ENCODE data around the gene ZCCHC17. TPM values are rescaled to one million over a fixed set of nuclear protein-coding genes. Genes with fewer than 3 reads are reported as not detected.
"Not testable (repeated sequence)": the region's sequence is repeated elsewhere in the genome, so short reads cannot be mapped to it uniquely, and the experiment has no call there.

ZCCHC17 gene
- total RNA-seq, 2 experiments from 2014 or later, result 7.3 to 7.6 TPM

- DNase-seq (no peak), ATAC-seq (ENCODE audit: poor library complexity) (no peak)
- H3K36me3 Mint-ChIP-seq (ENCODE audit: low read depth), result peaks cover 89% of the 10 kb centered on the region
- peaks cover 71% of the 10 kb centered on the region for H3K36me3 ChIP-seq (ENCODE audit: insufficient read depth, low read length)
- H3K27ac ChIP-seq (ENCODE audit: low read depth in 1 of 2, low read length in 2 of 2), result no peak overlapping the region
- CTCF ChIA-PET, result no interaction called here
- no peaks in the 10 kb centered on the region for H3K4me1 Mint-ChIP-seq (ENCODE audit: low read depth)
- H3K27me3 ChIP-seq (ENCODE audit: control insufficient read depth in 1 of 2, insufficient read depth in 2 of 2, low read length in 2 of 2), result no peaks in the 10 kb centered on the region
- intact Hi-C loops (cut with DNase I, micrococcal nuclease), result no loop called here
- H3K4me3 ChIP-seq (ENCODE audit: low read length), result no peak overlapping the region
- no peak overlapping the region for H3K4me3 Mint-ChIP-seq
- no peaks in the 10 kb centered on the region for H3K27me3 Mint-ChIP-seq
- POLR2A ChIA-PET, result interaction anchor here (0.7 kb wide), 1 partner anchor 10 kb away, joined by 3 read pairs; no protein-coding TSS in a partner anchor
- H3K9me3 Mint-ChIP-seq, result no peaks in the 10 kb centered on the region
- H3K4me1 ChIP-seq (ENCODE audit: insufficient read depth, low read length), result no peaks in the 10 kb centered on the region
- no peak overlapping the region for H3K27ac Mint-ChIP-seq
- no peaks in the 10 kb centered on the region for H3K9me3 ChIP-seq (ENCODE audit: control insufficient read depth in 1 of 2, insufficient read depth in 1 of 2, low read length in 2 of 2)
- TF ChIP-seq, protein P1, sequence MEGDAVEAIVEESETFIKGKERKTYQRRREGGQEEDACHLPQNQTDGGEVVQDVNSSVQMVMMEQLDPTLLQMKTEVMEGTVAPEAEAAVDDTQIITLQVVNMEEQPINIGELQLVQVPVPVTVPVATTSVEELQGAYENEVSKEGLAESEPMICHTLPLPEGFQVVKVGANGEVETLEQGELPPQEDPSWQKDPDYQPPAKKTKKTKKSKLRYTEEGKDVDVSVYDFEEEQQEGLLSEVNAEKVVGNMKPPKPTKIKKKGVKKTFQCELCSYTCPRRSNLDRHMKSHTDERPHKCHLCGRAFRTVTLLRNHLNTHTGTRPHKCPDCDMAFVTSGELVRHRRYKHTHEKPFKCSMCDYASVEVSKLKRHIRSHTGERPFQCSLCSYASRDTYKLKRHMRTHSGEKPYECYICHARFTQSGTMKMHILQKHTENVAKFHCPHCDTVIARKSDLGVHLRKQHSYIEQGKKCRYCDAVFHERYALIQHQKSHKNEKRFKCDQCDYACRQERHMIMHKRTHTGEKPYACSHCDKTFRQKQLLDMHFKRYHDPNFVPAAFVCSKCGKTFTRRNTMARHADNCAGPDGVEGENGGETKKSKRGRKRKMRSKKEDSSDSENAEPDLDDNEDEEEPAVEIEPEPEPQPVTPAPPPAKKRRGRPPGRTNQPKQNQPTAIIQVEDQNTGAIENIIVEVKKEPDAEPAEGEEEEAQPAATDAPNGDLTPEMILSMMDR (IDR thresholded peaks at IDR 0.05), result no peak
Observed at GRCh38 chr1:31266547-31266946, 30.3 kb upstream of the ZCCHC17 start.

DNA sequence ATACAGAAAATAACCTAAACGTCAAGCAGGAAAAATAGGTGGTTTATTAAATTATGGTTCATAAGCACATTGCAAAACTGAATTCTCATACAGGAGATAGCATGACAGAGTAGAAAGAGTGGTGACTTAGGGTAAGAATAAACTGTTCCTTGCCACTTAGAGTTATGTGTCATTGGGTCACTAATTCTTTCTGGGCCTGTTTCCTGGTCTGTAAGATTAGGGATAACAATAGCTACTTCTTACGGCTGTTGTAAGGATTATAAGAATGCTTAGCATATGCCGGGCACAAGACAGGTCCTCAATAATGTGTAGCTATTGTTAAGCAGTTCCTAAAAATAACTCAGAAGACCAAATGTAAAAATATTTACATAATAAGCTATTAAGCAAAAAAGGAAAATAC lies 24.5 kb upstream of the ZCCHC17 start:
- H3K4me3 ChIP-seq (ENCODE audit: low read length), result no peak overlapping the region
- peaks cover 77% of the 10 kb centered on the region for H3K36me3 ChIP-seq (ENCODE audit: insufficient read depth, low read length)
- H3K9me3 Mint-ChIP-seq, result no peaks in the 10 kb centered on the region
- no peaks in the 10 kb centered on the region for H3K27me3 ChIP-seq (ENCODE audit: control insufficient read depth in 1 of 2, insufficient read depth in 2 of 2, low read length in 2 of 2)
- TF ChIP-seq, protein P1 (IDR thresholded peaks at IDR 0.05), result no peak
- intact Hi-C loops (cut with DNase I, micrococcal nuclease), result no loop called here
- no peak overlapping the region for H3K27ac ChIP-seq (ENCODE audit: low read depth in 1 of 2, low read length in 2 of 2)
- H3K27me3 Mint-ChIP-seq, result no peaks in the 10 kb centered on the region
- H3K4me1 Mint-ChIP-seq (ENCODE audit: low read depth), result peaks cover 5% of the 10 kb centered on the region
- H3K27ac Mint-ChIP-seq, result no peak overlapping the region
- H3K4me1 ChIP-seq (ENCODE audit: insufficient read depth, low read length), result no peaks in the 10 kb centered on the region
- H3K36me3 Mint-ChIP-seq (ENCODE audit: low read depth), result peaks cover 88% of the 10 kb centered on the region
- ChIA-PET CTCF (no interaction called here), POLR2A (no interaction called here)
- no peaks in the 10 kb centered on the region for H3K9me3 ChIP-seq (ENCODE audit: control insufficient read depth in 1 of 2, insufficient read depth in 1 of 2, low read length in 2 of 2)
- DNase-seq (no peak), ATAC-seq (ENCODE audit: poor library complexity) (no peak)
- H3K4me3 Mint-ChIP-seq, result no peak overlapping the region

DNA sequence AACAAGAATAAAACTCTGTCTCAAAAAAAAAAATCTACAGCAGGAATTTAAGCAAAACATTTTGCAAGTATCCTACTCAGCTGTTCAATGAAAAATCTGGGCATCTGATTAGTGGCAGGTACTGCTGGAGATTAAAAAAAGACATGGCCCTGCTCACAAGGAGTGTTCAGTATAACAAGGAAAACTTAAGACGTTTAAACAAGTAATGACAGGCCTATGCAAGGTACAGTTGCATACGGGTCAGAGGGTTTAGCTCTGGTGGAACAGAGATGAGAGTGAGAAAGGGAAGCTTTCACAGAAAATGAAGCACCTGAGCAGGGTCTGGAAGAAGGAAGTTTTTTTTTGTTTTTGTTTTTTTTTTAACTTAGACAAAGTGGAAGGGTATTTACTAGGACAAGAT lies 23.2 kb upstream of the ZCCHC17 start:
- intact Hi-C loops (cut with DNase I, micrococcal nuclease), result no loop called here
- no peaks in the 10 kb centered on the region for H3K4me1 ChIP-seq (ENCODE audit: insufficient read depth, low read length)
- ChIA-PET CTCF (no interaction called here), POLR2A (interaction anchor here (0.6 kb wide), 1 partner anchor 20 kb away, joined by 3 read pairs; no protein-coding TSS in a partner anchor)
- peaks cover 7% of the 10 kb centered on the region for H3K4me1 Mint-ChIP-seq (ENCODE audit: low read depth)
- no peak overlapping the region for H3K4me3 ChIP-seq (ENCODE audit: low read length)
- peaks cover 87% of the 10 kb centered on the region for H3K36me3 Mint-ChIP-seq (ENCODE audit: low read depth)
- H3K27ac ChIP-seq (ENCODE audit: low read depth in 1 of 2, low read length in 2 of 2), result no peak overlapping the region
- TF ChIP-seq, protein P1 (IDR thresholded peaks at IDR 0.05), result no peak
- ATAC-seq (ENCODE audit: poor library complexity), result no peak
- no peaks in the 10 kb centered on the region for H3K27me3 ChIP-seq (ENCODE audit: control insufficient read depth in 1 of 2, insufficient read depth in 2 of 2, low read length in 2 of 2)
- no peaks in the 10 kb centered on the region for H3K9me3 Mint-ChIP-seq
- no peak overlapping the region for H3K27ac Mint-ChIP-seq
- H3K27me3 Mint-ChIP-seq, result no peaks in the 10 kb centered on the region
- no peak for DNase-seq
- H3K4me3 Mint-ChIP-seq, result no peak overlapping the region
- H3K36me3 ChIP-seq (ENCODE audit: insufficient read depth, low read length), result peaks cover 79% of the 10 kb centered on the region
- no peaks in the 10 kb centered on the region for H3K9me3 ChIP-seq (ENCODE audit: control insufficient read depth in 1 of 2, insufficient read depth in 1 of 2, low read length in 2 of 2)

GRCh38 chr1:31282426-31282825 lies 14.4 kb upstream of the ZCCHC17 start:
- H3K9me3 Mint-ChIP-seq; H3K27me3 Mint-ChIP-seq; intact Hi-C loops (cut with DNase I, micrococcal nuclease); ATAC-seq (ENCODE audit: poor library complexity); CTCF ChIA-PET; H3K27me3 ChIP-seq (ENCODE audit: control insufficient read depth in 1 of 2, insufficient read depth in 2 of 2, low read length in 2 of 2); H3K4me3 ChIP-seq (ENCODE audit: low read length); POLR2A ChIA-PET; H3K4me1 ChIP-seq (ENCODE audit: insufficient read depth, low read length); H3K27ac ChIP-seq (ENCODE audit: low read depth in 1 of 2, low read length in 2 of 2); H3K4me3 Mint-ChIP-seq; H3K9me3 ChIP-seq (ENCODE audit: control insufficient read depth in 1 of 2, insufficient read depth in 1 of 2, low read length in 2 of 2); DNase-seq; H3K27ac Mint-ChIP-seq: not testable (repeated sequence)
- peaks cover 65% of the 10 kb centered on the region for H3K36me3 ChIP-seq (ENCODE audit: insufficient read depth, low read length)
- Mint-ChIP-seq H3K4me1 (ENCODE audit: low read depth) (peaks cover 23% of the 10 kb centered on the region), H3K36me3 (ENCODE audit: low read depth) (peaks cover 91% of the 10 kb centered on the region)

- H3K4me3 Mint-ChIP-seq, POLR2A ChIA-PET: not testable (repeated sequence)
Observed at GRCh38 chr1:31287791-31288190, 9.0 kb upstream of the ZCCHC17 start.

More at GRCh38 chr1:31287791-31288190, 9.0 kb upstream of the ZCCHC17 start:
- H3K4me1 ChIP-seq (ENCODE audit: insufficient read depth, low read length); H3K27me3 ChIP-seq (ENCODE audit: control insufficient read depth in 1 of 2, insufficient read depth in 2 of 2, low read length in 2 of 2); DNase-seq; H3K4me3 ChIP-seq (ENCODE audit: low read length); H3K27ac Mint-ChIP-seq; H3K9me3 Mint-ChIP-seq; H3K27me3 Mint-ChIP-seq; H3K9me3 ChIP-seq (ENCODE audit: control insufficient read depth in 1 of 2, insufficient read depth in 1 of 2, low read length in 2 of 2); ATAC-seq (ENCODE audit: poor library complexity); CTCF ChIA-PET; H3K27ac ChIP-seq (ENCODE audit: low read depth in 1 of 2, low read length in 2 of 2); intact Hi-C loops (cut with DNase I, micrococcal nuclease): not testable (repeated sequence)
- peaks cover 70% of the 10 kb centered on the region for H3K36me3 ChIP-seq (ENCODE audit: insufficient read depth, low read length)
- Mint-ChIP-seq H3K36me3 (ENCODE audit: low read depth) (peaks cover 91% of the 10 kb centered on the region), H3K4me1 (ENCODE audit: low read depth) (peaks cover 27% of the 10 kb centered on the region)

Data from CD4-positive, alpha-beta T cell (primary cell).